ENCODE results near the gene PIGV.

PIGV gene

DNA sequence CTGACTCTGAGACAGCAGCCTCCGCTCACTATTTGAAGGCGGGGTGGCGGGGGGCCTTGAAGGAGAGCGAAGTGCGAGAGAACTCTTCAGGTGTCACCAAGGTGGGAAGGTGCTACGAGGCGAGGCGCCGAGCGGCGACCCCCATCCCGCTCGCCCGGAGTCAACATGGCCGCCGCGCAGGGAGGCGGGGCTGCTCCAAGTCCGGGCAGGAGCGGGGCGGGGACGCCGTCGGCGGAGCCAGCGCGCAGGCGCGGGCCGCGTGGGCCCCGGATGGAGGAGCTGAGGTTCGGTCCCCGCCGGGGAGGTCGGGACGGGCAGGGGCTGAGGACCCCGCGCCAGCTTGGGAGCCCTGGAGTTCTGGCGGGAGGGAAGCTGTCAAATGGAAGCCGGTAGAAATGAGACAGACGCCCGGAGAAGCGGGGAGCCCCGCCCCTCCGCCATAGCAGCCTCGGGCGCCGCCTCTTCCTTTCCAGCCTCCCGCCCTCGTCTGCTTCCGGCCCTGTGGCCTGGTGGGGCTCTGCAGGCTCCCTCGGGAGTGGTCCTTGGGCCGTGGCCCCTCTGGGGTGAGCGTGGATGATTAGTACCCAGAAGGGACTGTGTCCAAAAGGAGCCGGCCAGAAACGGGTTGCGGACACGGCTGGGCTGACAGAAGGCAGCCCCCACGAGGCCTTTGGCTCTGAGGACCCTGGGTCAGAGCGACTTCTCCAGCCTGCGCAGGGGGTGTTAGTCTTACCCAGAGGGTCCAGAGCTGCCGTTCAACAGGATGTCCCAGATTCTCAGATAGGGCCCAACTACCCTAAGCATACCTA, at the start of gene PIGV:
PIGV (plus strand) TSS at position 245 of the 809 bp plus-strand sequence. CDS start 2,866 bp downstream, outside the sequence.
- DNase-seq: peak; percentile 84 to 89

GRCh38 chr1:26739329-26739914, 48.3 kb upstream of the PIGV start:
- no peak for DNase-seq

DNA sequence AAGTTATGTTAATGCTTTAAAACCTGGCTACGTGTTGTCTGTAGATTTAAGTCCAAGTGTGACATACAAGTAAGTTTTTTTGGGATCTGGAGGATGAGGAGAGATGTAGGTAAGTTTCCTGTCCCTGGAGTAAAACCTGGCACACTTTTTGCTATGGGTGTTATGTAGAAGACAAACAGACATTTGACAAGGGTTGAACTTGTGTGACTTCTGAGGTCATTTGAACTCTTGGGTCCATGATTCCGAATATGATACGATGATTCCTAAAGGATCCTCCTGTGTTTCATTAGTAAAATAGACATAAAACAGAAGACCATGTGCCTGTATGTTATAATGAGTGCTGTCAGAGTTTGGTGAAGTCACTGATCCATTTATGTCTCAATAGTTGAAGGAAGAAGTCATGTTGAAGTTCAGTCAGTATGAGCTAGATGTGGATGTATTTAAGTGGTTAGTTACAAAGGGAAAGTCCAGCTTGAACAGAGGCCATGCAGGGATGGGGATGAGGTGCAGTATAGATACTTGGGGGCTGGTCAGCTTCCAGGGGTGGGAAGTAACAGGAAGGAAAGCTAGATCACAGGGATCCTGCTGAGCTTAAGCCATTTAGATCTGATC, 47.6 kb upstream of the PIGV start:
- no peak for DNase-seq

- DNase-seq: no peak
These were observed 46.8 kb upstream of the PIGV start for GRCh38 chr1:26740952-26741351.

GRCh38 chr1:26743426-26744059, 44.2 kb upstream of the PIGV start:
- DNase-seq: no peak

DNA sequence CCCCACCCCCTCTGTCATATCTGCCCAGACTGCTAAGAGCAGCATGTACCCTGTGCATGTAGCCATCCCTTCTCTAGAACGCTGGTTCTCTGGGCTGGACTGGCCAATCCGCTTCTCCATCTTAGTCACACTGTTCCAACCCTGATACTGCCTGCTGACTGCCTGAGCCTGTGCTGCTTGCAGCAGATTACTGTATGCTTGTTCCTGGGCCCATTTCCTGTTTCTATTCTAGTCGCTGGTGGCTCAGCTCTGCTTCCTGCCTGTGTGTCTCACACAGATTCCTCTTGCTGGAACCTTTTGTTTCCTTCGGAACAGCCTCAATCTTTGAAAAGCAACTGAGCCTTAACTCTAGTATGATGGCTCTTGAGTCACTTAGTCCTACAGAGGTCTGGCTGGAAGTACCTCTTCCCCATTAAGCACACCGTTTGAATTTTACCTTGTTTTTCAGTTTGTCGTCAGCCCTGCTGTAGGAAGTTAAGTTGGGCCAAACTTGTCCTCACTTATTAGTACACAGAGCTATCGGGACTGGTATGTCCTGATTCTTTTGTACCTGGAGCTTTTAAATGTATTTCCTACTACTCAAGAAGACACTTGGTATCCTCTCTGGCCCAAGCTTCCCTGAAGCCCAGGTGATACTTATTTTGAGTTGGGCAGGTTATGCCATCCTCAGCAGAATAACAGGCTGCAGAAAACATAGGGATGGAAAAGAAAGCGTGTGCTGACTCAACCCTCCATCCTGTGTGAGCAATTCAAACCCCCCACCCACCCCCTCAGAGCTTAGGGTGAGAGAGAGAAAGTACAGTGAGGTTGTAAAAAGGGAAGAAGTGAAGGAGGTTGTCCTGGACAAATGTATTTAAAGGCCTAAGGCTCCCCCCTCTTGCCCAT, 43.4 kb upstream of the PIGV start:
- peak; percentile 67 to 69 for DNase-seq

GRCh38 chr1:26745191-26745590, 42.6 kb upstream of the PIGV start:
- no peak for DNase-seq

DNA sequence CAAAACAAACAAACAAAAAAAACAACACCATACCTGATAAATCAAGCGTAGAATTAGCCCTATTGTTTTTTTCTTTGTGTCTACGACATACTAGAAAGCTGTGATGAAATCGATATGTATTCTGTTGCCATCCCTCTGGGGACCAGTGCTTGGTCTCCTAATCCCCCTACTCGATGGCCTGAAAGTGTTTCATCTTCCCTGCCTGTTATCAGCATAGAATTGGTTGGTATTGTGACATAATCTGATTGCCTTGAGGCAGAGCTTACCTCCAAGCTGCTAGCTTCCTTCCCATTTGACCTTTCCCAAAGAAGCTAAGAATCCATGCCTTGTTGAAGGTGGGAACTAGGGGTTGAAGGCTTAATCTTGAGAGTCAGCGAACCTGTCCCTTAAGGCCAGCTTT, 40.7 kb upstream of the PIGV start:
- DNase-seq: no peak

DNA sequence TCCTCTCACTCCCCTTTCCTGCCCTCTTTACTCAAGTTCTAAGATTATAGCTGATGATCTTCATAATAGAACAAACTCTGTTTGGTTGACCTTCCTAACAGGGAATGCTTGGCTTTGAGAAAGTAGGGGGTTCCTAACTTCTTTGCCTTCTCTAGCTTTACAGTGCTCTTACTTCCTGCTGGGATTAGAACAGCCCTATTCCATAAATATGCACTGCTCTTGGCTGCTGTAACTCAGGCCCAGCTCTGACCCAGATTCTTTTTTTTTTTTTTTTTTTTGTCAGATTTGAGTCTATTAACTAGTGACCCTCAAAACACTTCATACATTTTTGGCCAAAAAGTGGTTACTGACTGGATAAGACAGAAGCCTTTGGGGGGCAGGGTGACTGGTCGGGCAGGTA, 39.4 kb upstream of the PIGV start:
- no peak for DNase-seq

DNA sequence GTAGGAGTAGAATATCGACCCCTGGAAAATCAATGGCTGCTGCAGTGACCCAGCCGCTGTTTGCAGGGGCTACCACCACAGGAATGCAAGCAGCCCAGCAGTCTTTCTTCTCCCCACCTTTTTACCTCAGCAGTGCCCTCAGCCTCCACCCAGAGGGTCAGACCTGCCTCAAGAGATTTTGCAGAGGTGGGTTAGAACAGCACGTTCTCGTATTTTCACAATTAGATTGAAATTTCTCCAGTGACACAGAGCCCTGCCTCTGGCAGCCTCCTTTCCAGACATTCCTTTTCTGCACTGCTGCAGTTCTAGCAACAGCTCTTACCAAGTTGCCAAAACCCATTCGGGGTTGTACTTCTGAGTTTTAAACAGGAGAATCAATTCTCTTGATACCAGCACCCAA, 38.3 kb upstream of the PIGV start:
- no peak for DNase-seq

DNA sequence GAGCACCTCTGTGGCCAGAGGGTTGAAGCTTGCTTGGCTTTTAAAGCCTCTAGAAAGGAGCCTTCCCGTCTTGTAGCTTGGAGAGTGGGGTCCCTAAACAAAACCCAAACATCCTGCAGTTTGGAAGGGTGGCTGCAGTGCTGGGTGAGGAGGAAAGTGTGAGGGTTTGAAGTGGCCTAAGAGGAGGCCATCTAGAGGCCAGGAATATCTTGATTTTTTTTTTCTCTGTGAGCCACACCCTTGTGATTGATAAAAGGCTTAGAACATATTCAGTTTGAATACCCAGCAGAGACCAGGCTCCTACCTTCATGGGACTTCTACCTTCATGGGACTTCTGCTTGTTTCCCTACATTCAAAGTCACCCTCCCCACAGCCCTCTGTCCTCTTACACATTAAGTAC, 37.3 kb upstream of the PIGV start:
- no peak for DNase-seq

- no peak for DNase-seq
These were observed 35.2 kb upstream of the PIGV start for GRCh38 chr1:26752519-26752918.

DNA sequence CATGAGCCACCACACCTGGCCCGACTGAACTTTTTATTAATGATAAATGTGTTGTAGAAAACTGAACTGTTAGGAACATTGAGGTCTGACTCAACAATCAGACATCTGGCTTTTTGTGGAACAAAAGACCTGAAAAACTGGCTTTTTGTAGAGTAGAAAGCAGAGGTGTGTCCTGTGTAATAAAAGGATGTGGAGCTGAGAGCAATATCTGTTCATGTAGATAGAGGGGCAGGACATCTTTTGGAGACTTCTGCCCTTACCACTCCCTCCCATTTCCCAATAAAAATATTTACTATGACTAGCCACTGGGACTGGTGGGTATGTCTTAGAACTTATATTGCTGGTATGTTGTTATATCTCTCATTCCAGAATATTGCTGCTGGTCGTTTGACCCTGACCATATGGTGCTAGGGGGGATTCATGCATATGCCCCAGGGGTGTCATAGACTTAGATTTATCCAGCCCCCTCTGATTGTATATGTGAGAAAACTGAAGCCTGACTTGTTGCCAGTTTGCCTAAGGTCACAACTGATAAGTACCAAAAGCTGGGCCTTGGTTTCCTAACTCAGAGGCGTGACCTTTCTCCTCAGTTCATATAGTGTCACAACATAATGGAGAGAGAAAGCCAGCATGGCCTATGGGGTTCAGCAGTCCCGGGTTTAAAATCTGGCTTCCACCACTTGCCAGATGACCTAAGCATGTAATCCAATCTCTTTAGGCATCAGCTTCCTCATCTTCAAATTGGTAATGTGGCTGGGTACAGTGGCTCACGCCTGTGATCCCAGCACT, 33.5 kb upstream of the PIGV start:
- no peak for DNase-seq

DNA sequence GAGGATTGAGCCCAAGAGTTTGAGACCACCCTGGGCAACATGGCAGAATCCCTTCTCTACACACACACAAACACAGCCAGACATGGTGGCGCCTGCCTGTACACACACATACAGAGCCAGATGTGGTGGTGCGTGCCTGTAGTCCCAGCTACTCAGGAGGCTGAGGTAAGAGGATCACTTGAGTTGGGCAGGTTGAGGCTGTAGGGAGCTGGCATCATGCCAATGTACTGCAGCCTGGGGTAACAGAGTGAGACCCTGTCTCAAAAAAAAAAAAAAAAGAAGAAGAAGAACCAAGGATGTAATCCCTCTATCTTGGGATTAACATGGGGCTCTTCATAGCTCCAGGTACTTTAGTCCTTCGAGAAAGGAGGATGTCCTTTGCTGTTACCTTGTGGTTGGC, 29.4 kb upstream of the PIGV start:
- DNase-seq: no peak

- DNase-seq: no peak
These were observed 28.2 kb upstream of the PIGV start for GRCh38 chr1:26759531-26759930.

GRCh38 chr1:26761217-26761616, 26.5 kb upstream of the PIGV start:
- DNase-seq: no peak

DNA sequence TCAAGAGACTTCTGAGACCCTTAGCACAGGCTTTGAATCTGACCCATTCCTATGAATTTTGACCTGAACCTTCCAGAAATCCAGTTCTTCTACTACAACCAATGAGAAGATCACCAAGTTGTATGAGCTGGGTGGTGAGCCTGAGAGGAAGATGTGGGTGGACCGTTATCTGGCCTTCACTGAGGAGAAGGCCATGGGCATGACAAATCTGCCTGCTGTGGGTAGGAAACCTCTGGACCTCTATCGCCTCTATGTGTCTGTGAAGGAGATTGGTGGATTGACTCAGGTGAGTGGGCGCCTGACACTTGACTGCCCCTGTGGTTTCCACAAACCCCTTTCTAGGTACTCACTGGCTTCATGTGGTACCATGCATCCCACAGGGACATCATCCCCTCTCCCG, 20.0 kb upstream of the PIGV start:
- DNase-seq: no peak

GRCh38 chr1:26768755-26769154, 19.0 kb upstream of the PIGV start:
- no peak for DNase-seq

- DNase-seq: no peak
These were observed 16.5 kb upstream of the PIGV start for GRCh38 chr1:26771285-26771642.

- DNase-seq: no peak
These were observed 16.0 kb upstream of the PIGV start for GRCh38 chr1:26771643-26772321.

- DNase-seq: no peak
These were observed 15.1 kb upstream of the PIGV start for GRCh38 chr1:26772687-26773086.

All from stimulated activated CD4-positive, alpha-beta T cell treated with anti-CD3 and anti-CD28 coated beads, Interleukin-2, amount 100 ng/mL, for 48 hours (primary cell).